Measurements from ENCODE around the gene CCDC12. TPM values are rescaled to one million over a fixed set of nuclear protein-coding genes. Genes with fewer than 3 reads are reported as not detected.
A peak's percentile ranks its signal among the peaks of the same experiment; 100 is the strongest.

Gene CCDC12
- total and polyA plus RNA-seq, 2 of the 13 experiments (the other 11 are each of a cell fraction or from before 2014, with no cell fraction given): 30.1 to 49.5 TPM

DNA sequence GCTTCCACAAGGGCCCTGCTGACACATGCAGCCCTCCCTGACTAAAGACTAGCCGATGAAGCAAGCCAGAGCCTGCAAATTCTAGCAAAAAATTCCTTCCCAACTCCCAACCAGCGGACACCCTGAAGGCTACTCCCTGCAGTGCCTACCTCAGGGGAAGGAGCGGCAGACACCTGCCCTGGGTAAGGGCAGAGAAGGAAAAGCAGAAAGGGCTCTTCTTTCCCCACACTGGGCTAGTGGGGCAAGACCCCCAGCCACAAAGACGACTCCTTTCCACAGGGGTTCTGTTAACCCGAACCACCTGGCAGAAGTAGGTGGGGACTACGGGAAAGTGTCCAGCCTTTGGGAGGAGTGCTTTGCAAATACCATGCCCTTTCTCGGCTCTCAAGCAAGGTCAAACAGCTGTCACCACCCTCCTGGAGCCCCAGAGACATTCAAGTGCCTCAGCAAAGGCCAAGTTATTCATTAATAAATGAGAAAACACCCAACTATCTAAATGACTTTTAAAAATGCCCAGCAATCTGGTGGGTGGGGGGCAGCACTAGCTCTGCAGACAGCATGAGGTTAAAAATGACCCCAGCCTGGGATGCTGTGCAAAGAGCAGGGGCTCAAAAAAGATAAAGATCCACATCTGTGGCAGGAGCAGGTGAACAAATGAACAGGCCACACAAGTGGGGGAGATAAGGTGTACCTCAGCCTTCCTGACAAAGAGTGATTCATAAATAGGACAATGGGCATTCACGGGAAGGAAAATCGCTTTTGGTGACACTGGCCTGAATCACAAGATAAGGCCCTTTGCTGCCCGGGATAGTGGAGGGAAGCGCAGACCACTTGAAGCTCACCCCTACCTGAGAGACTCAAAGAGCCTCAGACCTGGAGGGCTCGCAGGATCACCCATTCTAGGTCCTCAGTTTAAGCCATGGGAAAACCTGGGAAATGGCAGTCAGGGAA lies 33.0 kb downstream of the CCDC12 start (continued):
- TF ChIP-seq HINFP (CRISPR knock-in tag; IDR thresholded peaks at IDR 0.05; ENCODE audit: low read depth) (no peak), ZNF263 (CRISPR knock-in tag; IDR thresholded peaks at IDR 0.05) (peak; percentile 55), ZNF589 (CRISPR knock-in tag; conservative IDR thresholded peaks at IDR 0.05) (no peak), ZFY (CRISPR knock-in tag; IDR thresholded peaks at IDR 0.05) (peak; percentile 43; the same call in 1 of the 2 replicates), ZBTB7B (CRISPR knock-in tag; IDR thresholded peaks at IDR 0.05) (peak; percentile 95), KLF15 (CRISPR knock-in tag; IDR thresholded peaks at IDR 0.05; ENCODE audit: borderline replicate concordance) (no peak), RFX3 (CRISPR knock-in tag; IDR thresholded peaks at IDR 0.05) (no peak), NCOR1 (IDR thresholded peaks at IDR 0.05; ENCODE audit: borderline replicate concordance, low read length) (no peak; the same call in 1 of the 2 replicates), ZFYVE20 (CRISPR knock-in tag; IDR thresholded peaks at IDR 0.05; ENCODE audit: borderline replicate concordance, low read depth) (no peak), POLR2A (IDR thresholded peaks at IDR 0.05; ENCODE audit: insufficient read depth in 1 of 2, low read depth in 2 of 2, low read length in 2 of 2) (no peak), CREM (IDR thresholded peaks at IDR 0.05) (peak; percentile 53), CREM (CRISPR knock-in tag; IDR thresholded peaks at IDR 0.05) (no peak), ZMYM3 (CRISPR knock-in tag; IDR thresholded peaks at IDR 0.05) (0 out of 2 replicates have a peak, but pooled peaks have one; percentile 16), REST (IDR thresholded peaks at IDR 0.05; ENCODE audit: borderline replicate concordance in 1 of 2, low read depth in 1 of 2, low read length in 2 of 2) (no peak), CTCF (CRISPR knock-in tag; IDR thresholded peaks at IDR 0.05) (0 out of 2 replicates have a peak, but pooled peaks have one; percentile 14), ZNF205 (CRISPR knock-in tag; IDR thresholded peaks at IDR 0.05) (0 out of 2 replicates have a peak, but pooled peaks have one; percentile 24), HHEX (CRISPR knock-in tag; IDR thresholded peaks at IDR 0.05) (no peak), ZNF564 (CRISPR knock-in tag; IDR thresholded peaks at IDR 0.05) (no peak), ZNF124 (CRISPR knock-in tag; IDR thresholded peaks at IDR 0.05) (no peak), NCOA2 (CRISPR knock-in tag; IDR thresholded peaks at IDR 0.05) (peak; percentile 58)
- TF ChIP-seq, protein P1, sequence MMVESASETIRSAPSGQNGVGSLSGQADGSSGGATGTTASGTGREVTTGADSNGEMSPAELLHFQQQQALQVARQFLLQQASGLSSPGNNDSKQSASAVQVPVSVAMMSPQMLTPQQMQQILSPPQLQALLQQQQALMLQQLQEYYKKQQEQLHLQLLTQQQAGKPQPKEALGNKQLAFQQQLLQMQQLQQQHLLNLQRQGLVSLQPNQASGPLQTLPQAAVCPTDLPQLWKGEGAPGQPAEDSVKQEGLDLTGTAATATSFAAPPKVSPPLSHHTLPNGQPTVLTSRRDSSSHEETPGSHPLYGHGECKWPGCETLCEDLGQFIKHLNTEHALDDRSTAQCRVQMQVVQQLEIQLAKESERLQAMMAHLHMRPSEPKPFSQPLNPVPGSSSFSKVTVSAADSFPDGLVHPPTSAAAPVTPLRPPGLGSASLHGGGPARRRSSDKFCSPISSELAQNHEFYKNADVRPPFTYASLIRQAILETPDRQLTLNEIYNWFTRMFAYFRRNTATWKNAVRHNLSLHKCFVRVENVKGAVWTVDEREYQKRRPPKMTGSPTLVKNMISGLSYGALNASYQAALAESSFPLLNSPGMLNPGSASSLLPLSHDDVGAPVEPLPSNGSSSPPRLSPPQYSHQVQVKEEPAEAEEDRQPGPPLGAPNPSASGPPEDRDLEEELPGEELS (CRISPR knock-in tag; IDR thresholded peaks at IDR 0.05): peak; percentile 24; the same call in 1 of the 2 replicates
